Activated CD8-positive, alpha-beta memory T cell treated with anti-CD3 and anti-CD28 coated beads for 1 hour (primary cell): Measurements from ENCODE around the gene TXK.
A peak's percentile ranks its signal among the peaks of the same experiment; 100 is the strongest.

Experiments
- DNase-seq, 2 donors: peaks; one replicate each; pipeline ENCODE4 v3.0.0-alpha.2; 2020; ENCODE audit warnings: low read depth in 1 of 2; ENCODE audit errors: extremely low read depth in 1 of 2

The TXK gene

GRCh38 chr4:48138511-48138910 is 4.5 kb upstream of the TXK start:
- no peak for DNase-seq

- DNase-seq = no peak
Measured at GRCh38 chr4:48137846-48138245, 3.8 kb upstream of the TXK start.

DNA sequence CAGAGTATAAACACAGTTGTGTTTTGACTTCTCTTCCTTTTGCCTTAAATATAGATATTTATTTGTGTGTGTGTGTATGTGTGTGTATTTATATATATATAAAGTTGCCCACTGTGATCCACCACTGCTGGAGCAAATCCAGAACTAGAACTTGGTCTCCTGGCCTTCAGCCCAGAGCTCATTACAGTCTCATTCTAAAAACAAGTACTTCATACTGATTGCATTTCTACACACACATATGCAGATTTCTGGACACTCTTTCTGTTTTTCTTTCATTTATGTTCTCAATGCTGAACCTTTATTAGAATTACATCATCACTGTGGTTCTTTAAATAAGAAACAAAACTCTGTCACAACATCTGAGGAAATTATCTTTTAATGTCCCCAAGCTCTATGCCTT is 381 bp downstream of the TXK start:
- no peak for DNase-seq

GRCh38 chr4:48131736-48132135 is 2.3 kb downstream of the TXK start:
- no peak for DNase-seq

DNA sequence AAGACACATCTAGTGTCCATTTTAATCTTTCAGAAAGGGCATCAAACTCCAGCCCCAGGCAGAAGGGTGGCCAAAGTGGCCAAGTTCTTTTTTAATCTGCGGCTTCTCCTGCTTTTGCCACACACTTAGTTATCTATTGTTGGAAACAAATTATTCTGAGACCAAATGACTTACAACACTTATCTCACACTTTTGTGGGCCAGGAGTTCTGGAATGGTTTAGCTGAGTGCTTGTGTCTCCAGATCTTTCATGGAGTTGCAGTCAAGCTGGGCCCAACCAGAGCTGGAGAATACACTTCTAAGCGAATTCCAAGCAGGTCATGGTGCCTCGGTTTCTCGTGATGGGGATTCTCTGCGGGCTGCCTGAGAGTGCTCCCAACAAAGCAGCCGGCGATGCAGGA is 4.0 kb downstream of the TXK start:
- no peak for DNase-seq

DNA sequence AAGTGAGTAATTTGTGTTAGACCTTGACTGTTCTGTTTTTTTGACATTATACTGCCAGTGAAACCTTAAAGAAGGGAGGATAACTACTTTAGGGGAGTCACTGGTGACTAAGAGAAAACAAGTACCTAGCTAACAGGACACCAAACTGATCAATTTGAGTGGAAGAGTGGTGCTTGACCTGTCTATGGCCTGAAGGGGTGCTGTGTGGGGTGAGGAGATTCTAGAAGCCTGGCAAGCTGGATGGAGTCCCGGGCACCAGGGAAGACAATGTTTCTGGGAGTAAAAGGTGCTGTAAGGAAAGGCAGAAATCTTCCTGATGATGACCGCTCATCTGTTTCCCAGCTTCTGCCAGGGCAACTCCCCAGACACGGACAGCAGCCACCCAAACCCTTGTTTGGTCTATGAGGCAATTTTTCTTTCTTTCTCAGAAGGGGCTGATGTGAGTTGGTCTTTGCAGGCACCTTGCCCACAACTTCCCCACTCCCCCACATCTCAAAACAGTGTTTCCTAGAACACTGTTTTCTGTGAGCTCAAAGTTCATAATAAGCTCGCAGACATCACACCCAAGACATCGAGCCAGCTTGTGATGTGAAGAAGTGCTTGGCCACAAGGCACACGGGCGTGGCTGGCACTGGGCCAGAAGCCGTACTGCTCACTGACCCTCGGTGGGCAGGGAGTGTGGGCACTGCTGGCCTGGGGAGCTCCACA is 4.6 kb downstream of the TXK start:
- DNase-seq = no peak

DNA sequence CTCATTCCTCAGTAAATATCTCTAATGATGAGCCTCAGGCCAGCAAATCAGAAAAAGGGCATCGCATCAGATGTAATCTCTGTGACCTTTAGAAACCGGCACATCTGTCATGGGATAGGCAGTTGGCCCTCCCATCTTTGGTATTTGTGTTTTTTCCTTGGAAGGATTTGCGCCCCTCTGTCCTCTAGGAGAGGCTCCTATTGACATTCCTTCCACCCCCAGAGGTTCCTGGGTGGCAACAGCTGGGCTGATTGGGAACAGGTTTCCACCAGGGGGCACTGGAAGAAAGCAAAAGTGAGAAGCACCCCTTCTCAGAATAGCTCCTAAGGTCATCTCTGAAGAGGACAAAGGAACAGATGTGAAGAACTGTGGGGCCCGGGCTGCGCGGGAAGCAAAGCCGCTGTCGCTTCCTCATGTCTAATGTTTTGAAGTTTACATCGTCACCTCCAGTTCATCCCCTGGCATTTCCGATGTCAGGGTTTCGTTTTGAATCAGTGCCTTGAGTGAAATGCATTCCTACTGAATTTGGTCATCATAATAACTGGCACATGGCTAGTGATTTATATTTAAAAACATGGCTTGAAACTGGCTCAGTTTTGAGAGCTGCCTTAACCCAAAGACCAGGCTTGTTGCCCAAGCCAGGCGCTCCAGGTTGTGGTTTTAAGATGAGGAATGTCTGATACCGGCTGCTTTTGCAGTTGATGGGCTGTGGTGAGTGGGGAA is 6.2 kb downstream of the TXK start:
- peak; percentile 42 to 47 for DNase-seq

GRCh38 chr4:48127231-48127630 is 6.8 kb downstream of the TXK start:
- DNase-seq = no peak

DNA sequence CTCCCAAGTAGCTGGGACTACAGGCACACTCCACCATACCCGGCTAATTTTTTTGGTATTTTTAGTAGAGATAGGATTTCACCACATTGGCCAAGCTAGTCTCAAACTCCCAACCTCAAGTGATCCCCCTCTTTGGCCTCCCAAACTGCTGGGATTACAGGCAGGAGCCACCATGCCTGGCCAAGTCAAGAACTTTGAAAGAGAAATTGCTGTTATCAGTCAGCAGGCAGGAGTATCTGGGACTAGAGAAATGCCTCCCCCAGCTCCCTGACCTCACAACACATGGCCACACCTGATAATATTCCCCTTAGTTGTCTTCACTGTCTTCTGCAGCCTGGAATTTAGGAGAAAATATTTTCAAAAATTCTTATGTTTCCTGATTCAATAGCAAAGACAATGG is 7.4 kb downstream of the TXK start:
- no peak for DNase-seq

- DNase-seq = no peak
Measured at GRCh38 chr4:48124870-48125269, 9.2 kb downstream of the TXK start.

DNA sequence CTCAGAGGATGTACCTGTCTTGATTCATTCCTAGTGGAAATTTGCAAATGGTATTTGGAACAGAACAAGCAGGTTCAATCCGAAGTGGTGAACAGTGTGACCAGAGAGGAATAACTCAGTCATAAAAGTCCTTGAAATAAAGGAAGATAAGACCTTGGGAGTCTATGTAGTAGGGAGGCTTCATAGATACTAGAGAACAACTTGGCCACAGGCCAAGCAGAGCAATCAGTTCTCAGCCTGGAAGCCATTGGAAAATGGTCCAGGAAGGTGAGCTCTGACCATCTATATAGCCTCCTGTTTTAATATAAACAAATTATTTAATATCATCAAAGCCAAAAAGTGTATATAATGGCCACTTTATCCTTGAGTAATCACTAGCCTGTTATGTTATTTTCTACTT is 11.3 kb downstream of the TXK start:
- no peak for DNase-seq

GRCh38 chr4:48121180-48121579 is 12.9 kb downstream of the TXK start:
- no peak for DNase-seq

DNA sequence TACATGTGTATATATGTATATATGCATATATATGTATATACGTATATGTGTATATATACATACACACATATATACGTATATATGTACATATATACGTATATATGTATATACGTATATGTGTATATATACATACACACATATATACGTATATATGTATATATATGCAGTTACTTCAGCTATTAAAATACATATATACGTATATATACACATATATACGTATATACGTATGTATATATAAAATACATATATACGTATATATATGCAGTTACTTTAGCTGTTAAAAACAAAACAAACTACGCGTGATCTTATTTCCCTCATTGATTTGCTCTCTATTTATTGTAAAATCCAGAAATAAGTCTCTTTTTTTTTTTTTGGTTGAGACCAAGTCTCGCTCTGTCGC is 13.9 kb downstream of the TXK start:
- no peak for DNase-seq

DNA sequence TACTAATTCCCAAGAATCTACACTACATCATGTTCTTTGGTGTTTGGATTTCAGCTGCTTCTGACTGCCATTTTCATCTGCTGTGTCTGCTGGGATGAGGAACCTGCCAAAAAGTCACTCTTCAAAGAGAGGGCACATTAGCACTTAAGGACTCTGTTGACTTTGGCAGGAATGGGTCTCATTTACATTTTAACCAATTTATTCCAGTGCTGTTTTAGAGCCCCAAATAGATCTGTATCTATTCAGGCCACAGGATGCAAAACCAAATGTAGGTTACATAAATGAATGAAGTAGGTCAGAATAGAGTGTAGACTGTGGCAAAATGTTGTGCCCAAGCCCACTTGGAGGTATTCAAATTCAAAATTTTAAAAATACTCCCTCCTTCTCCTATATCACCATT is 14.4 kb downstream of the TXK start:
- DNase-seq = no peak

GRCh38 chr4:48118081-48118480 is 16.0 kb downstream of the TXK start:
- no peak for DNase-seq

DNA sequence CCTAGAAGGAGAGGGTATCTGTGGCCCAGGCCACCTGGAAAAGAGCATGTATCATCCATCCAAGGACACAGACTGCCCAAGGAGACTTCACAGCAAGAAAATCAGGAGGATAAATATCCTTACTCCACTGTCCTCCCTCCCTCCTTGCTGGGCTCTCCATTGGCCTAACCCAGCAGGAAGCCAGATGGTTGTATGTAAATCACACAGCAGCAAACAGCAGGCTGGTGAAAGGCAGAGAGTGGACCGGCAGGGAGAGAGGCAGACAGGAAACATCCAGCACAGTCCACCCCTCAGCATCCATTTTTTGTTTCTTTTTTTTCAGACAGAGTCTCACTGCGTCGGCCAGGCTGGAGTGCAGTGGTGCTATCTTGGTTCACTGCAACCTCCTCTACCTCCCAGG is 17.5 kb downstream of the TXK start:
- DNase-seq = no peak

DNA sequence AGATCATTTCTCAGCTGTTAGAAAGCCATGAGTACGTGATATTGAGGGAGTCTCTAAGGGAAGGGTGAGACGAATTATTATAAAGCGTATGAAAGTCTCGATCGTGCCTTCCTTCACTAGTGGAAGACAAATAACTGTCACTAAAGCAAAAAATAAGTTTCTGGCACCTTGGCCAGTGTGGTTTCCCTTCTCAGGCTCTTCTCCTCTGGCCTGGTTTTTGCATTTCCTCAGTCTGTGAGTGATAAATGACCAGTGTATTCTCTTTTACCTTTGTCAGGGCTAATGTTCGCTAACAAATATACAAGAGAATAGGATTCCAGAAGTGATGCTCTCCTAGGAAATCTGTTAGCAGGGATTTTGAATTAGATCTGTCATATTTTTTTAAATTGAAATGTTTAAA is 19.6 kb downstream of the TXK start:
- no peak for DNase-seq

GRCh38 chr4:48112017-48112667 is 21.9 kb downstream of the TXK start:
- no peak for DNase-seq

DNA sequence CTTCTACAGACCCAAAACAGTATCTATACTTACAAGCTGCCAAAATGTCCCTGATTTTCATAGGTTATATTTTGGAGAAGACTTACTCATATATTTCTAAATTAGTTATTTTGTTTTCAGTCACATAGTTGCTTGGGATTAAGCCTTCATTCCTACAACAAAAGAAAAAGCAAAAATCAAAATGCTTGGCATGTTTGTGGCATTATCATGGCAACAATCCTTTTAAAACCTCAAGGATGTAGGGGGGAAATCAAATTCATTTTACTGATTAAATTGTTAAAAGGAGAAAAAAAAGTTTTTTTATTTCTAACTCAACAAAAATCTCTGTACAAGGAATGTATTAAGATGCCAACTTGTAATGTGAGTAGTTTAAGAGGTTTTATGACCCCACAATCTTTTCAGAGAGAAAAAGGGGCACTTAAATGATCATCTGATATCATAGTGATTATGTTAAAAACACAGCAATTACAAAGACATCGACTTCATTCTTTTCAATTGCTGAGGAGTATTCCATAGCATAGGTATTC is 23.5 kb downstream of the TXK start:
- DNase-seq = no peak

DNA sequence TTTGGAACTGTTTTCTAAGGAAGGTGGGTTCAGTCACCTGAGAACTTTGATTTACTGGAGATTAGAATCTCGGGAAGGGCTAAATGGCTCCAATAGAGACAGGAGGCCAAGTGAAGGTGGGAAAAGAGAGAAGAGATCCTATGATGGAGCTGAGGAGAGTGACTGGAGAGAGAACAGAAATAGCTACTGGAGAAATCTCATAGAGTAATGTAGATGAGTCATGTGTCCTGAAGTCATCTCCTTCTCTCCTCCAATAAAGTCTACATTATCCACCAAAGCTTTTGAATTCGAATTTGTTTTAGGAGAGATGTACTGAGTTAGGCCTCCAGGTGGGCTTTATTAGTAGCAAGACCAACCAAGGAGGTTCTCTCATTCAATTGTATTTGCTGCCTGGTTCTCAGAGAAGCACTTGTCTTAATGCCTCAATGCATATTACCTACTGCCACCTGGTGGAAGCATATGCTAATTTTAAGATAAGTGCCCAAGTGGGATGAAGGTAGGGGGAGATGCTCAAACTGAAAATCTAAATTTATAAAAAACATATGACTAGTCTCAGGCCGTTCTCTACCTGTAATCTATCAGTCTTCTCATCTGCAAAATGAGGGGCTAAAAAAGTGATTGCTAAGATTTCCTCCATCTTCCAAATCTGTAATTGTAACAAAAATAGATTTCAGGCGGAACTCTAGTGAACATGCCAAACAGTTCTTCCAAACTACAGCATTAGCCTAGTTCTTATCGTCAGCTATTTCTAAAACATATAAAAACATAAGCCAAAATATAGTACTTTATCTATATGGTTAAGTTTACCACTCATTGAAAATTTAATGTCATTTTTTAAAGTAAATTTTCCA is 24.4 kb downstream of the TXK start:
- no peak for DNase-seq
